B cell (primary cell): Measurements from ENCODE around the gene SUPT5H. TPM values are rescaled to one million over a fixed set of nuclear protein-coding genes. Genes with fewer than 3 reads are reported as not detected.

Experiments used
- ATAC-seq: fragments of 200-7000 bp; cut with Tn5 transposase; one replicate; pipeline ENCODE4 v1.10.0; 2021; ENCODE audit warnings: low read depth, mild to moderate bottlenecking, moderate number of reproducible peaks, moderate library complexity
- CTCF ChIA-PET: fragments of 350-600 bp; sonication (Branson Sonifier 250); formaldehyde crosslinking; loops from one replicate; lab custom pipeline; 2021; ENCODE audit warnings: antibody characterized with exemption, inconsistent platforms; lab: Charles Lee
- POLR2A ChIA-PET: fragments of 350-600 bp; sonication (Branson Sonifier 250); formaldehyde crosslinking; loops from one replicate; lab custom pipeline; 2021; ENCODE audit warnings: antibody characterized with exemption; lab: Charles Lee
- DNase-seq: peaks from one replicate; pipeline ENCODE4 v3.0.0; 2013
- H2AFZ ChIP-seq: 2 replicates; pipeline ENCODE4 v1.6.1; 2012; ENCODE audit warnings: mild to moderate bottlenecking, low read depth, low read length; ENCODE audit not compliant: insufficient read depth, poor library complexity, severe bottlenecking
- H3K27ac ChIP-seq, 2 donors: 1 replicate in 1 of 2; 2 replicates in 1 of 2; pipeline ENCODE4 v1.5.1; 2012 to 2013; ENCODE audit warnings: low read length in 2 of 2, mild to moderate bottlenecking in 2 of 2, moderate library complexity in 1 of 2
- H3K27me3 ChIP-seq, 4 experiments: fragments of 200-600 bp in 1 of 4; sonication (generic) in 1 of 4; replicated peaks in 1 of 4; 1 replicate in 2 of 4; 2 replicates in 2 of 4; pipeline versions ENCODE4 v1.6.1 to v1.7.0; 2013 to 2016; ENCODE audit warnings: low read length in 3 of 4, mild to moderate bottlenecking in 2 of 4, mixed read lengths in 1 of 4, moderate library complexity in 1 of 4; ENCODE audit not compliant: insufficient read depth in 4 of 4, control insufficient read depth in 3 of 4; ENCODE audit errors: control extremely low read depth in 1 of 4
- H3K36me3 ChIP-seq, 2 experiments: replicated peaks in 1 of 2; 1 replicate in 1 of 2; 2 replicates in 1 of 2; pipeline versions ENCODE4 v1.6.1 to v1.7.1; 2013; ENCODE audit warnings: low read length in 1 of 2; ENCODE audit not compliant: insufficient read depth in 2 of 2, control insufficient read depth in 1 of 2; ENCODE audit errors: control extremely low read depth in 1 of 2, extremely low read depth in 1 of 2
- H3K4me1 ChIP-seq, 2 donors: fragments of 200-600 bp in 1 of 2; sonication (generic) in 1 of 2; 1 replicate in 1 of 2; 2 replicates in 1 of 2; pipeline versions ENCODE4 v1.5.1 to v1.6.1; 2013 to 2017; ENCODE audit warnings: low read length in 2 of 2; ENCODE audit not compliant: control insufficient read depth in 2 of 2, insufficient read depth in 2 of 2
- H3K4me2 ChIP-seq: replicated peaks from 2 replicates; pipeline ENCODE3; 2012; ENCODE audit warnings: mild to moderate bottlenecking, low read depth, low read length; ENCODE audit not compliant: poor library complexity, severe bottlenecking
- H3K4me3 ChIP-seq, 5 experiments: fragments of 200-600 bp in 1 of 5; sonication (generic) in 1 of 5; 1 replicate in 3 of 5; 2 replicates in 2 of 5; pipeline versions ENCODE4 v1.5.1 to v1.7.0; 2011 to 2016; ENCODE audit warnings: low read length in 4 of 5, mild to moderate bottlenecking in 4 of 5, low read depth in 2 of 5, control low read depth in 1 of 5, moderate library complexity in 1 of 5; ENCODE audit not compliant: insufficient read depth in 1 of 5; ENCODE audit errors: control extremely low read depth in 1 of 5, extremely low read depth in 1 of 5
- H3K79me2 ChIP-seq: fragments of 200-600 bp; sonication (generic); one replicate; pipeline ENCODE4 v1.6.0; 2016; ENCODE audit warnings: low read length; ENCODE audit not compliant: control insufficient read depth, insufficient read depth
- H3K9ac ChIP-seq: fragments of 200-600 bp; sonication (generic); 2 replicates; pipeline ENCODE4 v1.6.1; 2017; ENCODE audit warnings: mild to moderate bottlenecking, low read length, moderate library complexity
- H3K9me3 ChIP-seq, 3 donors: one replicate each; pipeline versions ENCODE4 v1.6.1 to v1.7.1; 2013; ENCODE audit warnings: low read length in 2 of 3; ENCODE audit not compliant: control insufficient read depth in 2 of 3, insufficient read depth in 1 of 3; ENCODE audit errors: control extremely low read depth in 1 of 3
- H4K20me1 ChIP-seq: 2 replicates; pipeline ENCODE4 v1.6.0; 2012; ENCODE audit warnings: mild to moderate bottlenecking, low read length; ENCODE audit not compliant: insufficient read depth, control insufficient read depth, poor library complexity, severe bottlenecking
- H3K27ac Mint-ChIP-seq: one replicate; pipeline ENCODE4 v1.8.0; 2021; ENCODE audit warnings: mixed read lengths
- H3K27me3 Mint-ChIP-seq: one replicate; pipeline ENCODE4 v1.8.0; 2021; ENCODE audit warnings: mixed read lengths
- H3K4me1 Mint-ChIP-seq: one replicate; pipeline ENCODE4 v1.8.0; 2021; ENCODE audit warnings: mixed read lengths
- H3K4me3 Mint-ChIP-seq: one replicate; pipeline ENCODE4 v1.8.0; 2021; ENCODE audit warnings: mixed read lengths
- H3K9me3 Mint-ChIP-seq: one replicate; pipeline ENCODE4 v1.8.0; 2022; ENCODE audit warnings: mixed read lengths; ENCODE audit not compliant: insufficient read depth
- EZH2 ChIP-seq: IDR thresholded peaks from 2 replicates; pipeline ENCODE4 v1.6.1; 2012; ENCODE audit warnings: borderline replicate concordance, low read depth, mild to moderate bottlenecking, moderate library complexity, low read length; ENCODE audit not compliant: insufficient read depth, poor library complexity, severe bottlenecking
- WGBS: methylation state at CpG from one replicate; pipeline ENCODE4 v1.1.5; 2013; ENCODE audit warnings: missing lambda C conversion rate; ENCODE audit not compliant: insufficient coverage; 5-methylcytosine and 5-hydroxymethylcytosine counted together
- intact Hi-C: fragments of 100-400 bp; cut with micrococcal nuclease; formaldehyde crosslinking; loops from one replicate; pipeline ENCODE4 v1.10.0; 2022
- polyA plus RNA-seq: library from polyadenylated mRNA; depleted of rRNA; stranded (reverse); fragments of >200 nt; gene quantifications from 2 replicates; pipeline ENCODE4 v1.2.3, GENCODE V29; 2012
- total RNA-seq, 2 donors: library from RNA; stranded (reverse); fragments of 120-200 nt in 1 of 2; gene quantifications; 1 replicate in 1 of 2; 2 replicates in 1 of 2; pipeline versions ENCODE4 v1.2.3 to v1.2.4, GENCODE V29; 2013 to 2022
- TF ChIP-seq, protein P1 (sequence below): fragments of 200-600 bp; IDR thresholded peaks from one replicate; pipeline ENCODE4 v1.8.0; 2022; ENCODE audit warnings: antibody characterized with exemption, mild to moderate bottlenecking

The SUPT5H gene
- total and polyA plus RNA-seq, 2 donors (not counting 1 experiment from before 2014, with no cell fraction given), result 119 to 203 TPM

GRCh38 chr19:39412100-39412866 is 33.1 kb upstream of the SUPT5H start, which contains the start of gene PLEKHG2:
Gene PLEKHG2, plus strand, starts transcription at chr19:39412669. Its CDS starts 1,418 bp downstream, at chr19:39414087.
- no peaks in the 10 kb centered on the region for H3K9me3 Mint-ChIP-seq
- Histone ChIP-seq H3K27me3 (no peaks in the 10 kb centered on the region), H4K20me1 (peaks cover 22% of the 10 kb centered on the region), H2AFZ (peak within 1 kb of the TSS; percentile 72), H3K79me2 (peaks cover 27% of the 10 kb centered on the region), H3K9ac (peak within 1 kb of the TSS; percentile 99), H3K36me3 (peaks cover 0 to 21% of the 10 kb centered on the region in 2 experiments), H3K4me2 (peak within 1 kb of the TSS; percentile 100), H3K4me1 (peaks cover 24 to 40% of the 10 kb centered on the region in 2 donors), H3K9me3 (peaks cover 0 to 2% (median 0%) of the 10 kb centered on the region in 3 donors), H3K27ac (peak within 1 kb of the TSS; percentile 100), H3K4me3 (peak within 1 kb of the TSS; percentile 74 to 98 (median 92))
- no peaks in the 10 kb centered on the region for H3K27me3 Mint-ChIP-seq
- H3K4me1 Mint-ChIP-seq, result peaks cover 49% of the 10 kb centered on the region
- ChIA-PET CTCF (interaction anchor here (0.6 to 2.3 kb wide), 20 partner anchors 9 to 293 kb away, joined by 3 to 260 read pairs (median 4); partner anchors contain the start of genes EID2B, MED29, PAF1 and RPS16), POLR2A (interaction anchor here (0.7 to 2.5 kb wide), 8 partner anchors 10 to 290 kb away, joined by 3 to 74 read pairs (median 12); partner anchors contain the start of genes GMFG, MED29, PAF1 and RPS16)
- H3K27ac Mint-ChIP-seq, result peak within 1 kb of the TSS; percentile 99
- intact Hi-C loops, result loop anchor here (1.0 to 5.0 kb wide), 9 partner anchors 21 to 1365 kb away; partner anchors contain the start of genes EID2B, EIF3K, MAP4K1 and MED29
- ATAC-seq (peak; percentile 53), DNase-seq (peak; percentile 99)
- H3K4me3 Mint-ChIP-seq, result peak within 1 kb of the TSS; percentile 94
- 0% methylated on average over 52 of the region's 60 CpGs for WGBS
- no peak for TF ChIP-seq EZH2
- TF ChIP-seq, protein P1, sequence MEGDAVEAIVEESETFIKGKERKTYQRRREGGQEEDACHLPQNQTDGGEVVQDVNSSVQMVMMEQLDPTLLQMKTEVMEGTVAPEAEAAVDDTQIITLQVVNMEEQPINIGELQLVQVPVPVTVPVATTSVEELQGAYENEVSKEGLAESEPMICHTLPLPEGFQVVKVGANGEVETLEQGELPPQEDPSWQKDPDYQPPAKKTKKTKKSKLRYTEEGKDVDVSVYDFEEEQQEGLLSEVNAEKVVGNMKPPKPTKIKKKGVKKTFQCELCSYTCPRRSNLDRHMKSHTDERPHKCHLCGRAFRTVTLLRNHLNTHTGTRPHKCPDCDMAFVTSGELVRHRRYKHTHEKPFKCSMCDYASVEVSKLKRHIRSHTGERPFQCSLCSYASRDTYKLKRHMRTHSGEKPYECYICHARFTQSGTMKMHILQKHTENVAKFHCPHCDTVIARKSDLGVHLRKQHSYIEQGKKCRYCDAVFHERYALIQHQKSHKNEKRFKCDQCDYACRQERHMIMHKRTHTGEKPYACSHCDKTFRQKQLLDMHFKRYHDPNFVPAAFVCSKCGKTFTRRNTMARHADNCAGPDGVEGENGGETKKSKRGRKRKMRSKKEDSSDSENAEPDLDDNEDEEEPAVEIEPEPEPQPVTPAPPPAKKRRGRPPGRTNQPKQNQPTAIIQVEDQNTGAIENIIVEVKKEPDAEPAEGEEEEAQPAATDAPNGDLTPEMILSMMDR, result no peak
